Activated naive CD8-positive, alpha-beta T cell treated with anti-CD3 and anti-CD28 coated beads for 36 hours (primary cell): ENCODE measurements around the gene CCPG1. TPM values are rescaled to one million over a fixed set of nuclear protein-coding genes. Genes with fewer than 3 reads are reported as not detected.
"Not testable (repeated sequence)": the region's sequence is repeated elsewhere in the genome, so short reads cannot be mapped to it uniquely, and the experiment has no call there.

ENCODE experiments used
- DNase-seq: peaks from one replicate; pipeline ENCODE4 v3.0.0; 2021
- H3K27ac Mint-ChIP-seq: one replicate; pipeline ENCODE4 v1.8.0; 2022; ENCODE audit warnings: mild to moderate bottlenecking, moderate library complexity, mixed read lengths
- H3K27me3 Mint-ChIP-seq: one replicate; pipeline ENCODE4 v1.8.0; 2022; ENCODE audit warnings: mild to moderate bottlenecking, mixed read lengths
- H3K36me3 Mint-ChIP-seq: one replicate; pipeline ENCODE4 v1.8.0; 2021; ENCODE audit warnings: mild to moderate bottlenecking, mixed read lengths
- H3K4me1 Mint-ChIP-seq: one replicate; pipeline ENCODE4 v1.8.0; 2021; ENCODE audit warnings: mixed read lengths
- H3K4me3 Mint-ChIP-seq: one replicate; pipeline ENCODE4 v1.8.0; 2022; ENCODE audit warnings: mild to moderate bottlenecking, moderate library complexity, mixed read lengths
- H3K9me3 Mint-ChIP-seq: one replicate; pipeline ENCODE4 v1.8.0; 2022; ENCODE audit warnings: mixed read lengths
- total RNA-seq, 2 experiments: library from RNA; stranded (reverse); gene quantifications; one replicate each; pipeline ENCODE4 v1.2.3, GENCODE V29; 2021

CCPG1 gene
- total RNA-seq, result 10 to 100 TPM; 11.7 to 12.2 TPM

DNA sequence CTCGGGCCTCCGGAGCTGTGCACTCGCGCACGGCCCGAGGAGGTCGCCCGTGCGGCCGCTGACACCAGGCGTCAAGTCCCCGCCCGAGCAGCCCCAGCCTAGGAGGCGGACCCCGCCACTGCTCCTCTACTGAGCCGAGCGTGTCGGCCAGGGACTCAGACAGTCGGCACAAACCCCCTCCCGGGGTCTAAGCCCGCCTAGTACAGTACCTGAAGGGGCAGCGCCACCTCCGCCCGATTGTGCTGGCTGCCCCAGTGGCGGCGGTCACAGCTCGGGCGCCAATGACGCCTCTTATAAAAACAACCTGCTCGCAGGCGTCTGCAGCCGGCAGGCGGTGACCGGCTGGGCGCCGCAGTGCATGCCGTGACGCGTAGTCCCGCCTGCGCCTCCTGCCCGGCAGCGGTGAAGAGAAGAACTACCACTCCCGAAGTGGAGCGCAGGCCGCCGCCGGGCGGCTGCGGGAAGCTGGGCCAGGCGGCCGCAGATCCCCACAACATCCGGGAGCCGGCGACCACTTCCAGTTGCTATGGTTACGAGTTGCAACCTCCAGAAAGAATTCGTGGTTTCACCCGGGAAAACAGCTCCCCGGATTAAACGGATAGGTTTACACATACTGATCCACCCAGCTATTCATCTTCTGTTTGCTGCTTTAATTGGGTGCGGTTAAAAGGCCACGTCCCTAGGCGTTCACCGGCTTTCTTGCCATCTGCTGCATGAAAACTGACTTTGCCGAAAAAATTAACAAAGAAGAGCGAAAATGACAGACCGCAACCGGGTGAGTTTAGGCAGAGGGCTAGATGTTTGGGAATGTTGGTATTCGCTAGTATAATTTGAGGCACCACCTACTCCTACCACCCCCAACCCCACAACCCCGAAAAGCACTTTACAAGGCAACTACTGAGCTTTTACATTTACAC is at the start of gene CCPG1, which contains the start of gene PIERCE2:
Gene CCPG1, minus strand, starts transcription at position 348 of the 917 bp plus-strand sequence. CDS start 18,935 bp downstream, outside the sequence.
Gene PIERCE2, plus strand, starts transcription at position 484 of the 917 bp plus-strand sequence. Its CDS starts 274 bp downstream, at position 758.
- Mint-ChIP-seq H3K27me3 (no peaks in the 10 kb centered on the region), H3K4me3 (peak within 1 kb of the TSS; percentile 84), H3K9me3 (no peaks in the 10 kb centered on the region), H3K27ac (peak within 1 kb of the TSS; percentile 75), H3K4me1 (peaks cover 30% of the 10 kb centered on the region), H3K36me3 (no peaks in the 10 kb centered on the region)
- peak; percentile 93 for DNase-seq

GRCh38 chr15:55457401-55458022 is 49.4 kb upstream of the CCPG1 start:
- peaks cover 14% of the 10 kb centered on the region for H3K9me3 Mint-ChIP-seq
- H3K4me3 Mint-ChIP-seq, result no peak overlapping the region
- peaks cover 4% of the 10 kb centered on the region for H3K36me3 Mint-ChIP-seq
- no peaks in the 10 kb centered on the region for H3K27me3 Mint-ChIP-seq
- H3K4me1 Mint-ChIP-seq, result no peaks in the 10 kb centered on the region
- no peak for DNase-seq
- no peak overlapping the region for H3K27ac Mint-ChIP-seq

DNA sequence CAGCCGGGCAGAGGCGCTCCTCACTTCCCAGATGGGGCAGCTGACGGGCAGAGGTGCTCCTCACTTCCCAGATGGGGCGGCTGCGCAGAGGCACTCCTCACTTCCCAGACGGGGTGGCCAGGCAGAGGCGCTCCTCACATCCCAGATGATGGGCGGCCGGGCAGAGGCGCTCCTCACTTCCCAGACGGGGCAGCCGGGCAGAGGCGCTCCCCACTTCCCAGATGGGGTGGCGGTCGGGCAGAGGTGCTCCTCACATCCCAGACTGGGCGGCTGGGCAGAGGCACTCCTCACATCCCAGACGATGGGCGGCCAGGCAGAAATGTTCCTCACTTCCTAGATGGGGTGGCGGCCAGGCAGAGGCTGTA is 38.9 kb upstream of the CCPG1 start:
- DNase-seq, H3K27me3 Mint-ChIP-seq, H3K4me1 Mint-ChIP-seq, H3K4me3 Mint-ChIP-seq, H3K9me3 Mint-ChIP-seq, H3K27ac Mint-ChIP-seq, H3K36me3 Mint-ChIP-seq: not testable (repeated sequence)

GRCh38 chr15:55446379-55447029 is 38.3 kb upstream of the CCPG1 start:
- H3K27me3 Mint-ChIP-seq, H3K27ac Mint-ChIP-seq, H3K4me1 Mint-ChIP-seq, H3K36me3 Mint-ChIP-seq, DNase-seq, H3K4me3 Mint-ChIP-seq, H3K9me3 Mint-ChIP-seq: not testable (repeated sequence)

GRCh38 chr15:55445936-55446335 is 37.8 kb upstream of the CCPG1 start:
- H3K27me3 Mint-ChIP-seq, H3K27ac Mint-ChIP-seq, H3K36me3 Mint-ChIP-seq, H3K4me3 Mint-ChIP-seq, H3K4me1 Mint-ChIP-seq, DNase-seq, H3K9me3 Mint-ChIP-seq: not testable (repeated sequence)

DNA sequence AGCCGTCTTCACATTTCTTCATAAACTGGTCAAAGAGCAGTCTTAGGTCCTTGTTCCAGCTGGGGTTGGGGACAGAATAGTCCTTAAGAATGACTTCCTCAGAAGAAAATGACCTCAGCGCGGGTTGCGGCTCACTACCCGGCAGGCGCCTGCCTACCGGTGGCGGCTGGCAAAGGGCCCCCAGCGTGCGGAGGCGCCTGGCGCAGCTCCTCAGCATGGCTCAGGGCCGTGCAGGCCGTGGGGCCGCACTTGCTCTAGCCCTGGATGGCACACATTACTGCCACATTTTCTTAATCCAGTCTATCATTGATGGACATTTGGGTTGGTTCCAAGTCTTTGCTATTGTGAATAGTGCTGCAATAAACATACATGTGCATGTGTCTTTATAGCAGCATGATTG is 35.0 kb upstream of the CCPG1 start:
- not testable (repeated sequence) for H3K4me3 Mint-ChIP-seq, H3K27me3 Mint-ChIP-seq, H3K27ac Mint-ChIP-seq, H3K9me3 Mint-ChIP-seq, H3K4me1 Mint-ChIP-seq, DNase-seq, H3K36me3 Mint-ChIP-seq

GRCh38 chr15:55434989-55435825 is 27.0 kb upstream of the CCPG1 start:
- DNase-seq, result no peak

GRCh38 chr15:55422089-55422488 is 13.9 kb upstream of the CCPG1 start:
- Mint-ChIP-seq H3K4me1 (no peaks in the 10 kb centered on the region), H3K27me3 (no peaks in the 10 kb centered on the region), H3K27ac (no peak overlapping the region), H3K4me3 (no peak overlapping the region), H3K9me3 (no peaks in the 10 kb centered on the region), H3K36me3 (no peaks in the 10 kb centered on the region)
- DNase-seq, result no peak

More at GRCh38 chr15:55434989-55435825, 27.0 kb upstream of the CCPG1 start:
- no peaks in the 10 kb centered on the region for H3K36me3 Mint-ChIP-seq
- peaks cover 4% of the 10 kb centered on the region for H3K4me1 Mint-ChIP-seq
- no peaks in the 10 kb centered on the region for H3K9me3 Mint-ChIP-seq
- no peaks in the 10 kb centered on the region for H3K27me3 Mint-ChIP-seq
- no peak overlapping the region for H3K27ac Mint-ChIP-seq
- no peak overlapping the region for H3K4me3 Mint-ChIP-seq

GRCh38 chr15:55420171-55420866 is 12.2 kb upstream of the CCPG1 start:
- Mint-ChIP-seq H3K4me1 (no peaks in the 10 kb centered on the region), H3K4me3 (no peak overlapping the region), H3K27ac (no peak overlapping the region), H3K27me3 (no peaks in the 10 kb centered on the region), H3K9me3 (no peaks in the 10 kb centered on the region), H3K36me3 (no peaks in the 10 kb centered on the region)
- no peak for DNase-seq

DNA sequence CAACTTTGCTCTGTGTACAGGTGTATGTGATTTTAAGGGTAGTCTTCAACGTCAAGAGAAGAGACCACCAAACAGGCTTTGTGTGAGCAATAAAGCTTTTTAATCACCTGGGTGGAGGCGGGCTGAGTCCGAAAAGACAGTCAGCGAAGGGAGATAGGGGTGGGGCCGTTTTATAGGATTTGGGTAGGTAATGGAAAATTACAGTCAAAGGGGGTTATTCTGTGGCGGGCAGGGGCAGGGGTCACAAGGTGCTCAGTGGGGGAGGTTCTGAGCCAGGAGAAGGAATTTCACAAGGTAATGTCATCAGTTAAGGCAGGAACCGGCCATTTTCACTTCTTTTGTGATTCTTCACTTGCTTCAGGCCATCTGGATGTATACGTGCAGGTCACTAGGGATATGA is 9.5 kb upstream of the CCPG1 start:
- not testable (repeated sequence) for H3K4me1 Mint-ChIP-seq, H3K27me3 Mint-ChIP-seq, H3K27ac Mint-ChIP-seq, DNase-seq, H3K9me3 Mint-ChIP-seq, H3K36me3 Mint-ChIP-seq, H3K4me3 Mint-ChIP-seq

GRCh38 chr15:55408976-55409375 is 817 bp upstream of the CCPG1 start:
- H3K27ac Mint-ChIP-seq, H3K27me3 Mint-ChIP-seq, H3K9me3 Mint-ChIP-seq, H3K36me3 Mint-ChIP-seq, DNase-seq: not testable (repeated sequence)
- Mint-ChIP-seq H3K4me3 (peak overlapping the region; percentile 84), H3K4me1 (peaks cover 23% of the 10 kb centered on the region)

GRCh38 chr15:55407498-55408011 is 604 bp downstream of the CCPG1 start:
- Mint-ChIP-seq H3K4me1 (peaks cover 37% of the 10 kb centered on the region), H3K9me3 (no peaks in the 10 kb centered on the region), H3K4me3 (peak overlapping the region; percentile 84), H3K27me3 (no peaks in the 10 kb centered on the region), H3K36me3 (no peaks in the 10 kb centered on the region), H3K27ac (peak overlapping the region; percentile 75)
- DNase-seq, result no peak

GRCh38 chr15:55403531-55403930 is 4.6 kb downstream of the CCPG1 start:
- Mint-ChIP-seq H3K4me1 (peaks cover 47% of the 10 kb centered on the region), H3K27ac (peak overlapping the region; percentile 81), H3K36me3 (peaks cover 12% of the 10 kb centered on the region), H3K9me3 (peaks cover 2% of the 10 kb centered on the region), H3K4me3 (peak overlapping the region; percentile 2), H3K27me3 (no peaks in the 10 kb centered on the region)
- no peak for DNase-seq

DNA sequence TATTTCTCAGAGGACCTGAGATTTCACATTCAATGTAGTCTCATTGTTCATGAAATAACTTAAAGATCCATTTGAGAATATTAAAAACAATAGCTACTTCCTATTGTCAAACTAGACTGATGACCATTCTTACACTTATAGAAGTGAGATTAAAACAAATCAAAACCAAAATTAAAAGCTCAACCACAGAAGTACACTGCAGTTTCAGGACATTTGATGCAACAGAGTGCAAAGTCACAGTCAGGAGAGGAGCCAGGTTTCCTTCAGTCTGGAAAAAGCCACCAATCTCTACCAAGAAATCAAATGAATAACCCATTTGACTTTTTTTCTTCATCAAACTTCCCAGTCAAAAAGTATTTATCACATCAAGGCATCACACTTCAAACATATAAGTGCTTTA is 5.5 kb downstream of the CCPG1 start:
- Mint-ChIP-seq H3K4me1 (peaks cover 46% of the 10 kb centered on the region), H3K27ac (peak overlapping the region; percentile 81), H3K4me3 (no peak overlapping the region), H3K36me3 (peaks cover 19% of the 10 kb centered on the region), H3K9me3 (peaks cover 2% of the 10 kb centered on the region), H3K27me3 (no peaks in the 10 kb centered on the region)
- DNase-seq, result no peak
